ENCODE results near the gene CDK9. TPM values are rescaled to one million over a fixed set of nuclear protein-coding genes. Genes with fewer than 3 reads are reported as not detected.

The CDK9 gene
- total RNA-seq (2014; rRNA removed; shearing (Covaris generic)): 43.5 and 49.8 TPM in 2 replicates

GRCh38 chr9:127785933-127786772, at the start of gene CDK9:
TSS of gene CDK9 (plus strand) at chr9:127786034. CDS start at chr9:127786149, 115 bp downstream.

GRCh38 chr9:127778280-127779135, 7.3 kb upstream of the CDK9 start, which contains the start of gene SH2D3C:
TSS of gene SH2D3C (minus strand) at chr9:127778666. CDS start at chr9:127778627, 39 bp downstream.

GRCh38 chr9:127802576-127803443, 17.0 kb downstream of the CDK9 start, which contains the start of gene FPGS:
TSS of gene FPGS (plus strand) at chr9:127802882. CDS start at chr9:127802925, 43 bp downstream.

Small RNAs within 50 kb of the gene (small RNA-seq; reads per million reads assigned to genes)
- gene RF00019: not detected

Other genes with a start within 250 kb of the CDK9 start
- 11.5 and 15.5 TPM in 2 replicates for gene STXBP1, start 173.8 kb upstream of the CDK9 start, total RNA-seq (2014; rRNA removed; shearing (Covaris generic))
- 0.30 TPM in 1 of 2 replicates, not detected in the other for gene CFAP157, start 79.0 kb upstream of the CDK9 start, total RNA-seq (2014; rRNA removed; shearing (Covaris generic))
- 34.8 and 42.8 TPM in 2 replicates for gene PTRH1, start 70.4 kb upstream of the CDK9 start, total RNA-seq (2014; rRNA removed; shearing (Covaris generic))
- gene TTC16, start 70.0 kb upstream of the CDK9 start, total RNA-seq (2014; rRNA removed; shearing (Covaris generic)): 0.16 and 0.30 TPM in 2 replicates
- gene TOR2A, start 50.7 kb upstream of the CDK9 start, total RNA-seq (2014; rRNA removed; shearing (Covaris generic)): 9.2 and 12.1 TPM in 2 replicates
- gene SH2D3C, start 7.4 kb upstream of the CDK9 start, total RNA-seq (2014; rRNA removed; shearing (Covaris generic)): 0.08 TPM in 2 replicates
- gene FPGS, start 16.8 kb downstream of the CDK9 start, total RNA-seq (2014; rRNA removed; shearing (Covaris generic)): 85.7 and 115 TPM in 2 replicates
- 13.6 and 14.7 TPM in 2 replicates for gene ENG, start 68.6 kb downstream of the CDK9 start, total RNA-seq (2014; rRNA removed; shearing (Covaris generic))
- gene AK1, start 91.6 kb downstream of the CDK9 start, total RNA-seq (2014; rRNA removed; shearing (Covaris generic)): 56.5 and 58.5 TPM in 2 replicates
- 7.4 and 14.4 TPM in 2 replicates for gene ST6GALNAC6, start 113.6 kb downstream of the CDK9 start, total RNA-seq (2014; rRNA removed; shearing (Covaris generic))
- gene ST6GALNAC4, start 131.0 kb downstream of the CDK9 start, total RNA-seq (2014; rRNA removed; shearing (Covaris generic)): 27.4 and 29.0 TPM in 2 replicates
- gene PIP5KL1, start 144.7 kb downstream of the CDK9 start, total RNA-seq (2014; rRNA removed; shearing (Covaris generic)): 2.7 and 6.8 TPM in 2 replicates
- 59.2 and 83.0 TPM in 2 replicates for gene DPM2, start 151.8 kb downstream of the CDK9 start, total RNA-seq (2014; rRNA removed; shearing (Covaris generic))
- gene EEIG1, start 195.0 kb downstream of the CDK9 start, total RNA-seq (2014; rRNA removed; shearing (Covaris generic)): 8.5 and 10.4 TPM in 2 replicates